HepG2 (cell line): Measurements from ENCODE around the gene SSR2. TPM values are rescaled to one million over a fixed set of nuclear protein-coding genes. Genes with fewer than 3 reads are reported as not detected.

Experiments used
- CC2D1A ChIP-seq: sonication (generic); formaldehyde crosslinking; IDR thresholded peaks from 2 replicates; pipeline ENCODE4 v1.8.1; 2023; ENCODE audit warnings: mild to moderate bottlenecking, missing genetic modification reagents
- FOXK1 ChIP-seq: sonication (generic); formaldehyde crosslinking; IDR thresholded peaks from 2 replicates; pipeline ENCODE4 v1.4.0; 2020; ENCODE audit warnings: low read depth, missing genetic modification reagents, borderline replicate concordance
- FUBP1 ChIP-seq: sonication (generic); formaldehyde crosslinking; IDR thresholded peaks from 2 replicates; pipeline ENCODE4 v1.5.1; 2020; ENCODE audit warnings: missing genetic modification reagents, mild to moderate bottlenecking, borderline replicate concordance
- JUND ChIP-seq: sonication (generic); formaldehyde crosslinking; IDR thresholded peaks from 2 replicates; pipeline ENCODE4 v1.8.0; 2022; ENCODE audit warnings: mild to moderate bottlenecking, missing genetic modification reagents
- MED1 ChIP-seq: sonication (generic); formaldehyde crosslinking; IDR thresholded peaks from 2 replicates; pipeline ENCODE4 v1.4.0; 2020; ENCODE audit warnings: missing genetic modification reagents
- NCOA2 ChIP-seq: sonication (generic); formaldehyde crosslinking; IDR thresholded peaks from 2 replicates; pipeline ENCODE4 v1.8.0; 2022; ENCODE audit warnings: inconsistent platforms
- PAF1 ChIP-seq: IDR thresholded peaks from 2 replicates; pipeline ENCODE4 v1.6.1; 2016; ENCODE audit warnings: missing genetic modification reagents, missing compliant biosample characterization
- RAD51 ChIP-seq: fragments of 450-650 bp; IDR thresholded peaks from 2 replicates; pipeline ENCODE4 v1.6.1; 2016; ENCODE audit warnings: borderline replicate concordance
- RARG ChIP-seq: sonication (generic); formaldehyde crosslinking; IDR thresholded peaks from 2 replicates; pipeline ENCODE4 v1.4.0; 2020; ENCODE audit warnings: low read depth, mild to moderate bottlenecking, missing genetic modification reagents
- SKI ChIP-seq: fragments of 450-650 bp; IDR thresholded peaks from one replicate; pipeline ENCODE4 v1.6.1; 2018; ENCODE audit warnings: mild to moderate bottlenecking; ENCODE audit not compliant: partially characterized antibody
- THAP7 ChIP-seq: sonication (generic); formaldehyde crosslinking; IDR thresholded peaks from 2 replicates; pipeline ENCODE4 v1.8.1; 2023; ENCODE audit warnings: mild to moderate bottlenecking, missing genetic modification reagents
- ZBTB10 ChIP-seq: sonication (generic); formaldehyde crosslinking; IDR thresholded peaks from 2 replicates; pipeline ENCODE4 v1.4.0; 2020; ENCODE audit warnings: missing genetic modification reagents, borderline replicate concordance
- ZBTB2 ChIP-seq: sonication (generic); formaldehyde crosslinking; IDR thresholded peaks from 2 replicates; pipeline ENCODE4 v1.8.0; 2022; ENCODE audit warnings: low read depth, missing genetic modification reagents
- ZBTB7B ChIP-seq: sonication (generic); formaldehyde crosslinking; IDR thresholded peaks from 2 replicates; pipeline ENCODE4 v1.4.0; 2020; ENCODE audit warnings: missing genetic modification reagents
- ZFP37 ChIP-seq: sonication (generic); formaldehyde crosslinking; IDR thresholded peaks from 2 replicates; pipeline ENCODE4 v1.4.0; 2020; ENCODE audit warnings: missing genetic modification reagents, borderline replicate concordance
- ZNF34 ChIP-seq: sonication (generic); formaldehyde crosslinking; IDR thresholded peaks from 2 replicates; pipeline ENCODE4 v1.4.0; 2020; ENCODE audit warnings: mild to moderate bottlenecking, missing genetic modification reagents, borderline replicate concordance
- ZNF550 ChIP-seq: sonication (generic); formaldehyde crosslinking; IDR thresholded peaks from 2 replicates; pipeline ENCODE4 v1.4.0; 2020; ENCODE audit warnings: mild to moderate bottlenecking, missing genetic modification reagents, borderline replicate concordance
- ZNF597 ChIP-seq: sonication (generic); formaldehyde crosslinking; IDR thresholded peaks from 2 replicates; pipeline ENCODE4 v1.5.0; 2020; ENCODE audit warnings: missing genetic modification reagents
- ZNF773 ChIP-seq: sonication (generic); formaldehyde crosslinking; IDR thresholded peaks from 2 replicates; pipeline ENCODE4 v1.4.0; 2020; ENCODE audit warnings: missing genetic modification reagents, borderline replicate concordance
- ZSCAN9 ChIP-seq: IDR thresholded peaks from 2 replicates; pipeline ENCODE4 v1.6.1; 2016; ENCODE audit warnings: borderline replicate concordance
- polyA plus RNA-seq, 8 experiments: library from polyadenylated mRNA; depleted of rRNA in 3 of 8; stranded (reverse) in 7 of 8; unstranded in 1 of 8; fragments of >200 nt; fragmentation: Illumina TruSeq in 4 of 8; extraction: Trizol in 4 of 8; gene quantifications; 2 replicates each; pipeline versions ENCODE4 v1.2.1 to v1.2.3, GENCODE V29; 2011 to 2016; ENCODE audit warnings: low read depth in 4 of 8, missing spikeins in 1 of 8, mixed read lengths in 1 of 8; ENCODE audit not compliant: insufficient read depth in 1 of 8
- total RNA-seq, 5 experiments: library from RNA; depleted of rRNA; stranded (reverse); fragments of >200 nt; fragmentation: Illumina TruSeq; extraction: Trizol; gene quantifications; 2 replicates each; pipeline ENCODE4 v1.2.3, GENCODE V29; 2016; ENCODE audit warnings: low read depth in 1 of 5

SSR2 gene
- total and polyA plus RNA-seq, 2 of the 13 experiments (the other 11 are each of a cell fraction or from before 2014, with no cell fraction given) = 284 to 461 TPM

GRCh38 chr1:156054500-156055280 is 33.9 kb upstream of the SSR2 start, which contains the start of gene LAMTOR2 (continued):
- TF ChIP-seq SKI = no peak
- TF ChIP-seq THAP7 (CRISPR knock-in tag) = no peak
- no peak for TF ChIP-seq JUND (CRISPR knock-in tag)
- peak; percentile 96; the same call in 1 of the 2 replicates for TF ChIP-seq ZNF597
- TF ChIP-seq NCOA2 (CRISPR knock-in tag) = peak; percentile 51; the same call in 1 of the 2 replicates
- TF ChIP-seq FUBP1 = peak; percentile 10; the same call in 1 of the 2 replicates
- TF ChIP-seq RAD51 = no peak
- TF ChIP-seq ZNF34 (CRISPR knock-in tag) = peak; percentile 49; the same call in 1 of the 2 replicates
- no peak for TF ChIP-seq ZNF550 (CRISPR knock-in tag)
- no peak for TF ChIP-seq RARG
- TF ChIP-seq ZSCAN9 (CRISPR knock-in tag) = peak; percentile 79; the same call in 1 of the 2 replicates
- peak; percentile 79 for TF ChIP-seq MED1 (CRISPR knock-in tag)
- no peak for TF ChIP-seq PAF1 (CRISPR knock-in tag)
- TF ChIP-seq ZBTB2 (CRISPR knock-in tag) = no peak; the same call in 1 of the 2 replicates
- TF ChIP-seq FOXK1 = peak; percentile 95
- peak; percentile 45 for TF ChIP-seq ZBTB7B (CRISPR knock-in tag)
- TF ChIP-seq CC2D1A (CRISPR knock-in tag) = no peak
- peak; percentile 81; the same call in 1 of the 2 replicates for TF ChIP-seq ZBTB10 (CRISPR knock-in tag)
- TF ChIP-seq ZNF773 (CRISPR knock-in tag) = peak; percentile 14; the same call in 1 of the 2 replicates
- TF ChIP-seq ZFP37 (CRISPR knock-in tag) = no peak
